AG09309 (cell line): ENCODE data around the gene KRTAP21-3.
"Not testable (repeated sequence)": the region's sequence is repeated elsewhere in the genome, so short reads cannot be mapped to it uniquely, and the experiment has no call there.

ENCODE experiments used
- DNase-seq: peaks from one replicate; pipeline ENCODE4 v3.0.0-alpha.2; 2010; ENCODE audit warnings: low read depth
- H3K4me3 ChIP-seq: 2 replicates; pipeline ENCODE4 v1.5.1; 2011; ENCODE audit warnings: mild to moderate bottlenecking, low read depth, low read length, moderate library complexity; ENCODE audit not compliant: control insufficient read depth
- CTCF ChIP-seq: IDR thresholded peaks from 2 replicates; pipeline ENCODE4 v1.5.1; 2011; ENCODE audit warnings: mild to moderate bottlenecking, low read depth, low read length, inconsistent platforms; ENCODE audit not compliant: insufficient read depth, control insufficient read depth; ENCODE audit errors: missing control alignments

Gene KRTAP21-3

GRCh38 chr21:30718239-30718909 lies at the start of gene KRTAP21-3:
TSS of gene KRTAP21-3 (minus strand) at chr21:30718777. CDS start at chr21:30718759, 18 bp downstream.
- no peak for TF ChIP-seq CTCF
- DNase-seq: no peak
- no peak within 1 kb of the TSS for H3K4me3 ChIP-seq

GRCh38 chr21:30760776-30761175 lies 42.2 kb upstream of the KRTAP21-3 start:
- no peak for DNase-seq
- H3K4me3 ChIP-seq: no peak overlapping the region
- no peak for TF ChIP-seq CTCF

- no peak for DNase-seq
- TF ChIP-seq CTCF: no peak
- H3K4me3 ChIP-seq: no peak overlapping the region
Measured at GRCh38 chr21:30758306-30758705, 39.7 kb upstream of the KRTAP21-3 start.

- not testable (repeated sequence) for H3K4me3 ChIP-seq, DNase-seq
Measured at GRCh38 chr21:30755328-30755727, 36.8 kb upstream of the KRTAP21-3 start, which contains the start of gene KRTAP21-1. TSS of gene KRTAP21-1 (minus strand) at chr21:30755428. CDS start at chr21:30755378, 50 bp downstream.

GRCh38 chr21:30747159-30747558 lies 28.6 kb upstream of the KRTAP21-3 start, which contains the start of gene KRTAP21-2:
TSS of gene KRTAP21-2 (minus strand) at chr21:30747259. CDS start at chr21:30747202, 57 bp downstream.
- no peak within 1 kb of the TSS for H3K4me3 ChIP-seq
- no peak for TF ChIP-seq CTCF
- no peak for DNase-seq

- no peak for TF ChIP-seq CTCF
Measured at GRCh38 chr21:30740462-30740861, 21.9 kb upstream of the KRTAP21-3 start.

GRCh38 chr21:30733026-30733425 lies 14.4 kb upstream of the KRTAP21-3 start:
- DNase-seq: no peak
- TF ChIP-seq CTCF: no peak
- H3K4me3 ChIP-seq: no peak overlapping the region

More at GRCh38 chr21:30740462-30740861, 21.9 kb upstream of the KRTAP21-3 start:
- no peak for DNase-seq
- no peak overlapping the region for H3K4me3 ChIP-seq
